SK-N-SH (cell line): Measurements from ENCODE around the gene TMEM163. TPM values are rescaled to one million over a fixed set of nuclear protein-coding genes. Genes with fewer than 3 reads are reported as not detected.

ENCODE experiments used
- CTCF ChIA-PET: fragments of 300-600, 350-600 bp; formaldehyde crosslinking; extraction: SDS; loops from one replicate; lab custom pipeline; 2021; lab: Yijun Ruan, JAX
- POLR2A ChIA-PET: fragments of 350-600 bp; sonication (Branson Sonifier 250); formaldehyde crosslinking; extraction: SDS; loops from one replicate; lab custom pipeline; 2020; ENCODE audit warnings: antibody characterized with exemption, inconsistent platforms; lab: Yijun Ruan, JAX
- DNase-seq: peaks from one replicate; pipeline ENCODE4 v3.0.0; 2012
- H2AFZ ChIP-seq: fragments of 200-600 bp; sonication (generic); 2 replicates; pipeline ENCODE4 v1.8.1; 2016; ENCODE audit warnings: antibody characterized with exemption, mild to moderate bottlenecking, low read depth
- H3F3A ChIP-seq: fragments of 200-600 bp; sonication (generic); replicated peaks from 2 replicates; pipeline ENCODE3; 2016; ENCODE audit warnings: antibody characterized with exemption, mild to moderate bottlenecking; ENCODE audit not compliant: insufficient read depth
- H3K27ac ChIP-seq, 2 experiments: fragments of 200-500 bp in 1 of 2; fragments of 200-600 bp in 1 of 2; sonication (Bioruptor generic) in 1 of 2; sonication (generic), shearing (Covaris generic) in 1 of 2; 2 replicates each; pipeline versions ENCODE4 v1.5.1 to v1.6.1; 2014 to 2016; ENCODE audit warnings: low read depth in 2 of 2, inconsistent platforms in 1 of 2, low read length in 1 of 2, mild to moderate bottlenecking in 1 of 2, mixed read lengths in 1 of 2
- H3K27me3 ChIP-seq: fragments of 200-600 bp; sonication (generic), shearing (Covaris generic); 2 replicates; pipeline ENCODE4 v1.6.1; 2016; ENCODE audit warnings: mixed run types; ENCODE audit not compliant: insufficient read depth
- H3K36me3 ChIP-seq, 2 experiments: fragments of 200-500 bp in 1 of 2; fragments of 200-600 bp in 1 of 2; sonication (Bioruptor generic) in 1 of 2; sonication (generic) in 1 of 2; replicated peaks in 1 of 2; 2 replicates each; pipeline versions ENCODE3 to v1.5.1; 2014 to 2016; ENCODE audit warnings: low read length in 1 of 2, mild to moderate bottlenecking in 1 of 2; ENCODE audit not compliant: insufficient read depth in 2 of 2, control insufficient read depth in 1 of 2
- H3K4me1 ChIP-seq, 2 experiments: fragments of 200-500 bp in 1 of 2; fragments of 200-600 bp in 1 of 2; sonication (Bioruptor generic) in 1 of 2; sonication (generic), shearing (Covaris generic) in 1 of 2; 2 replicates each; pipeline versions ENCODE4 v1.5.1 to v1.6.1; 2014 to 2016; ENCODE audit warnings: low read depth in 1 of 2, low read length in 1 of 2, mixed run types in 1 of 2; ENCODE audit not compliant: insufficient read depth in 2 of 2, control insufficient read depth in 1 of 2
- H3K4me2 ChIP-seq: fragments of 200-600 bp; sonication (generic), shearing (Covaris generic); 2 replicates; pipeline ENCODE4 v1.6.1; 2017; ENCODE audit warnings: mixed run types
- H3K4me3 ChIP-seq, 2 experiments: fragments of 200-500 bp in 1 of 2; fragments of 200-600 bp in 1 of 2; sonication (Bioruptor generic) in 1 of 2; sonication (generic), shearing (Covaris generic) in 1 of 2; 2 replicates each; pipeline versions ENCODE4 v1.5.1 to v1.8.1; 2014 to 2016; ENCODE audit warnings: low read depth in 2 of 2, inconsistent platforms in 1 of 2, low read length in 1 of 2, mild to moderate bottlenecking in 1 of 2, mixed read lengths in 1 of 2, moderate library complexity in 1 of 2
- H3K79me2 ChIP-seq: fragments of 200-600 bp; sonication (generic); 2 replicates; pipeline ENCODE4 v1.8.1; 2017; ENCODE audit warnings: mild to moderate bottlenecking; ENCODE audit not compliant: insufficient read depth
- H3K9ac ChIP-seq: fragments of 200-600 bp; sonication (generic); 2 replicates; pipeline ENCODE4 v1.6.1; 2017; ENCODE audit warnings: mixed run types
- H3K9me2 ChIP-seq: fragments of 200-600 bp; sonication (generic); 2 replicates; pipeline ENCODE4 v1.6.1; 2017; ENCODE audit warnings: mixed run types
- H3K9me3 ChIP-seq: fragments of 200-600 bp; sonication (generic); 2 replicates; pipeline ENCODE4 v1.6.1; 2017; ENCODE audit warnings: mixed run types, mild to moderate bottlenecking, moderate library complexity
- H4K20me1 ChIP-seq: fragments of 200-600 bp; sonication (generic); 2 replicates; pipeline ENCODE4 v1.6.1; 2017; ENCODE audit warnings: mild to moderate bottlenecking, mixed run types; ENCODE audit not compliant: insufficient read depth
- CHD2 ChIP-seq: fragments of 150-350 bp; IDR thresholded peaks from 2 replicates; pipeline ENCODE4 v1.6.1; 2018; ENCODE audit warnings: low read length; ENCODE audit not compliant: partially characterized antibody
- EP300 ChIP-seq, 2 experiments: IDR thresholded peaks; 2 replicates each; pipeline versions ENCODE4 v1.4.0 to v1.6.1; 2012; ENCODE audit warnings: borderline replicate concordance in 1 of 2, low read depth in 1 of 2, low read length in 1 of 2
- EZH2phosphoT487 ChIP-seq: fragments of 200-600 bp; sonication (generic); IDR thresholded peaks from 2 replicates; pipeline ENCODE4 v1.6.1; 2017; ENCODE audit warnings: low read depth, mixed run types, mild to moderate bottlenecking, antibody characterized with exemption, moderate library complexity, borderline replicate concordance
- FOSL2 ChIP-seq: IDR thresholded peaks from 2 replicates; pipeline ENCODE4 v1.4.0; 2012; ENCODE audit warnings: low read depth, mild to moderate bottlenecking, moderate library complexity, borderline replicate concordance
- FOXJ3 ChIP-seq: sonication (generic); formaldehyde crosslinking; IDR thresholded peaks from 2 replicates; pipeline ENCODE4 v1.5.1; 2020; ENCODE audit warnings: mild to moderate bottlenecking, missing genetic modification reagents
- GATA2 ChIP-seq: sonication (generic); formaldehyde crosslinking; IDR thresholded peaks from 2 replicates; pipeline ENCODE4 v1.5.0; 2020; ENCODE audit warnings: mild to moderate bottlenecking, missing genetic modification reagents
- JUND ChIP-seq: IDR thresholded peaks from 2 replicates; pipeline ENCODE4 v1.4.0; 2012
- MXI1 ChIP-seq: IDR thresholded peaks from 2 replicates; pipeline ENCODE4 v1.6.1; 2012; ENCODE audit warnings: mild to moderate bottlenecking, low read depth, low read length, improper control_type of control experiment
- NFIC ChIP-seq: IDR thresholded peaks from 2 replicates; pipeline ENCODE4 v1.4.0; 2012; ENCODE audit warnings: borderline replicate concordance
- POLR2AphosphoS5 ChIP-seq: IDR thresholded peaks from 2 replicates; pipeline ENCODE4 v1.6.1; 2012; ENCODE audit warnings: low read depth, low read length
- RCOR1 ChIP-seq: fragments of 150-350 bp; IDR thresholded peaks from 2 replicates; pipeline ENCODE4 v1.6.1; 2017; ENCODE audit warnings: antibody characterized with exemption, low read length
- REST ChIP-seq: IDR thresholded peaks from 2 replicates; pipeline ENCODE4 v1.6.1; 2012; ENCODE audit warnings: mild to moderate bottlenecking, low read depth, low read length, moderate library complexity
- SMC3 ChIP-seq: IDR thresholded peaks from 2 replicates; pipeline ENCODE4 v1.6.1; 2012; ENCODE audit warnings: low read depth, low read length, improper control_type of control experiment
- TEAD4 ChIP-seq: IDR thresholded peaks from 2 replicates; pipeline ENCODE4 v1.4.0; 2012; ENCODE audit warnings: mild to moderate bottlenecking, borderline replicate concordance; ENCODE audit not compliant: insufficient read depth
- USF1 ChIP-seq: IDR thresholded peaks from 2 replicates; pipeline ENCODE4 v1.4.0; 2012; ENCODE audit warnings: low read depth, borderline replicate concordance
- WGBS: methylation state at CpG from one replicate; pipeline ENCODE4 v1.1.6; 2017; ENCODE audit warnings: low lambda C conversion rate; 5-methylcytosine and 5-hydroxymethylcytosine counted together
- polyA plus RNA-seq, 3 experiments: library from polyadenylated mRNA; depleted of rRNA; stranded (reverse); fragments of >200 nt; gene quantifications; 2 replicates each; pipeline ENCODE4 v1.2.3, GENCODE V29; 2012

TMEM163 gene
- polyA plus RNA-seq, 1 of the 3 experiments (the other 2 are of a cell fraction): not detected

GRCh38 chr2:134527381-134527780, 191.4 kb downstream of the TMEM163 start:
- Histone ChIP-seq H2AFZ (no peak overlapping the region), H3K9ac (no peak overlapping the region), H3K4me2 (no peak overlapping the region), H3K27me3 (no peaks in the 10 kb centered on the region), H3K79me2 (no peaks in the 10 kb centered on the region), H3K4me3 (no peak overlapping the region), H3K27ac (no peak overlapping the region; a peak in 1 of 4 replicates), H4K20me1 (no peaks in the 10 kb centered on the region), H3K36me3 (no peaks in the 10 kb centered on the region), H3F3A (no peaks in the 10 kb centered on the region), H3K9me3 (no peaks in the 10 kb centered on the region), H3K4me1 (peaks cover 0 to 20% of the 10 kb centered on the region in 2 experiments; a peak in 2 of 4 replicates), H3K9me2 (no peaks in the 10 kb centered on the region)
- ChIA-PET POLR2A (no interaction called here), CTCF (interaction anchor here (0.6 to 1.0 kb wide), 2 partner anchors 77 to 118 kb away, joined by 3 read pairs; no protein-coding TSS in a partner anchor)
- no peak for DNase-seq
- TF ChIP-seq JUND: no peak
- TF ChIP-seq EZH2phosphoT487: no peak
- TF ChIP-seq TEAD4: no peak
- no peak for TF ChIP-seq POLR2AphosphoS5
- no peak for TF ChIP-seq REST
- no peak for TF ChIP-seq USF1
- no peak for TF ChIP-seq SMC3
- WGBS: 44% methylated on average over 6 of the region's 6 CpGs

- Histone ChIP-seq H3K27ac (peak overlapping the region in 1 of 2 experiments; percentile 98; a peak in 2 of 4 replicates), H3K36me3 (no peaks in the 10 kb centered on the region), H3K9me2 (no peaks in the 10 kb centered on the region), H3K79me2 (no peaks in the 10 kb centered on the region), H3K9me3 (no peaks in the 10 kb centered on the region), H3F3A (no peaks in the 10 kb centered on the region), H3K4me2 (no peak overlapping the region), H3K4me1 (peaks cover 0 to 29% of the 10 kb centered on the region in 2 experiments; a peak in 2 of 4 replicates), H2AFZ (no peak overlapping the region), H3K9ac (no peak overlapping the region), H3K27me3 (no peaks in the 10 kb centered on the region), H4K20me1 (no peaks in the 10 kb centered on the region), H3K4me3 (no peak overlapping the region; a peak in 1 of 4 replicates)
- 15% methylated on average over 13 of the region's 13 CpGs for WGBS
- POLR2A ChIA-PET: no interaction called here
- CTCF ChIA-PET: interaction anchor here (0.7 to 1.2 kb wide), 5 partner anchors 9 to 63 kb away, joined by 3 read pairs; no protein-coding TSS in a partner anchor
- TF ChIP-seq GATA2 (CRISPR knock-in tag) (peak; percentile 86), REST (no peak), RCOR1 (0 out of 2 replicates have a peak, but pooled peaks have one; percentile 38), MXI1 (peak; percentile 37; the same call in 1 of the 2 replicates), NFIC (no peak), CHD2 (peak; percentile 48), FOSL2 (no peak), EP300 (IDR thresholded peaks at IDR 0.05; ENCODE audit: borderline replicate concordance in 1 of 2, low read depth in 1 of 2, low read length in 1 of 2) (peak in 1 of 2 experiments; percentile 67; a peak in 2 of 4 replicates), FOXJ3 (CRISPR knock-in tag) (0 out of 2 replicates have a peak, but pooled peaks have one; percentile 40)
- DNase-seq: peak; percentile 40
These were observed 196.0 kb downstream of the TMEM163 start for GRCh38 chr2:134522496-134523455.
